SK-N-SH (cell line): ENCODE measurements around the gene NUCB1. TPM values are rescaled to one million over a fixed set of nuclear protein-coding genes. Genes with fewer than 3 reads are reported as not detected.

Experiments
- CTCF ChIA-PET: fragments of 300-600, 350-600 bp; formaldehyde crosslinking; extraction: SDS; loops from one replicate; lab custom pipeline; 2021; lab: Yijun Ruan, JAX
- POLR2A ChIA-PET: fragments of 350-600 bp; sonication (Branson Sonifier 250); formaldehyde crosslinking; extraction: SDS; loops from one replicate; lab custom pipeline; 2020; ENCODE audit warnings: antibody characterized with exemption, inconsistent platforms; lab: Yijun Ruan, JAX
- DNase-seq: peaks from one replicate; pipeline ENCODE4 v3.0.0; 2012
- H2AFZ ChIP-seq: fragments of 200-600 bp; sonication (generic); 2 replicates; pipeline ENCODE4 v1.8.1; 2016; ENCODE audit warnings: antibody characterized with exemption, mild to moderate bottlenecking, low read depth
- H3F3A ChIP-seq: fragments of 200-600 bp; sonication (generic); replicated peaks from 2 replicates; pipeline ENCODE3; 2016; ENCODE audit warnings: antibody characterized with exemption, mild to moderate bottlenecking; ENCODE audit not compliant: insufficient read depth
- H3K27ac ChIP-seq, 2 experiments: fragments of 200-500 bp in 1 of 2; fragments of 200-600 bp in 1 of 2; sonication (Bioruptor generic) in 1 of 2; sonication (generic), shearing (Covaris generic) in 1 of 2; 2 replicates each; pipeline versions ENCODE4 v1.5.1 to v1.6.1; 2014 to 2016; ENCODE audit warnings: low read depth in 2 of 2, inconsistent platforms in 1 of 2, low read length in 1 of 2, mild to moderate bottlenecking in 1 of 2, mixed read lengths in 1 of 2
- H3K27me3 ChIP-seq: fragments of 200-600 bp; sonication (generic), shearing (Covaris generic); 2 replicates; pipeline ENCODE4 v1.6.1; 2016; ENCODE audit warnings: mixed run types; ENCODE audit not compliant: insufficient read depth
- H3K36me3 ChIP-seq, 2 experiments: fragments of 200-500 bp in 1 of 2; fragments of 200-600 bp in 1 of 2; sonication (Bioruptor generic) in 1 of 2; sonication (generic) in 1 of 2; replicated peaks in 1 of 2; 2 replicates each; pipeline versions ENCODE3 to v1.5.1; 2014 to 2016; ENCODE audit warnings: low read length in 1 of 2, mild to moderate bottlenecking in 1 of 2; ENCODE audit not compliant: insufficient read depth in 2 of 2, control insufficient read depth in 1 of 2
- H3K4me1 ChIP-seq, 2 experiments: fragments of 200-500 bp in 1 of 2; fragments of 200-600 bp in 1 of 2; sonication (Bioruptor generic) in 1 of 2; sonication (generic), shearing (Covaris generic) in 1 of 2; 2 replicates each; pipeline versions ENCODE4 v1.5.1 to v1.6.1; 2014 to 2016; ENCODE audit warnings: low read depth in 1 of 2, low read length in 1 of 2, mixed run types in 1 of 2; ENCODE audit not compliant: insufficient read depth in 2 of 2, control insufficient read depth in 1 of 2
- H3K4me2 ChIP-seq: fragments of 200-600 bp; sonication (generic), shearing (Covaris generic); 2 replicates; pipeline ENCODE4 v1.6.1; 2017; ENCODE audit warnings: mixed run types
- H3K4me3 ChIP-seq, 2 experiments: fragments of 200-500 bp in 1 of 2; fragments of 200-600 bp in 1 of 2; sonication (Bioruptor generic) in 1 of 2; sonication (generic), shearing (Covaris generic) in 1 of 2; 2 replicates each; pipeline versions ENCODE4 v1.5.1 to v1.8.1; 2014 to 2016; ENCODE audit warnings: low read depth in 2 of 2, inconsistent platforms in 1 of 2, low read length in 1 of 2, mild to moderate bottlenecking in 1 of 2, mixed read lengths in 1 of 2, moderate library complexity in 1 of 2
- H3K79me2 ChIP-seq: fragments of 200-600 bp; sonication (generic); 2 replicates; pipeline ENCODE4 v1.8.1; 2017; ENCODE audit warnings: mild to moderate bottlenecking; ENCODE audit not compliant: insufficient read depth
- H3K9ac ChIP-seq: fragments of 200-600 bp; sonication (generic); 2 replicates; pipeline ENCODE4 v1.6.1; 2017; ENCODE audit warnings: mixed run types
- H3K9me2 ChIP-seq: fragments of 200-600 bp; sonication (generic); 2 replicates; pipeline ENCODE4 v1.6.1; 2017; ENCODE audit warnings: mixed run types
- H3K9me3 ChIP-seq: fragments of 200-600 bp; sonication (generic); 2 replicates; pipeline ENCODE4 v1.6.1; 2017; ENCODE audit warnings: mixed run types, mild to moderate bottlenecking, moderate library complexity
- H4K20me1 ChIP-seq: fragments of 200-600 bp; sonication (generic); 2 replicates; pipeline ENCODE4 v1.6.1; 2017; ENCODE audit warnings: mild to moderate bottlenecking, mixed run types; ENCODE audit not compliant: insufficient read depth
- ELF1 ChIP-seq: IDR thresholded peaks from 2 replicates; pipeline ENCODE4 v1.4.0; 2012
- EP300 ChIP-seq, 2 experiments: IDR thresholded peaks; 2 replicates each; pipeline versions ENCODE4 v1.4.0 to v1.6.1; 2012; ENCODE audit warnings: borderline replicate concordance in 1 of 2, low read depth in 1 of 2, low read length in 1 of 2
- EZH2phosphoT487 ChIP-seq: fragments of 200-600 bp; sonication (generic); IDR thresholded peaks from 2 replicates; pipeline ENCODE4 v1.6.1; 2017; ENCODE audit warnings: low read depth, mixed run types, mild to moderate bottlenecking, antibody characterized with exemption, moderate library complexity, borderline replicate concordance
- FOXJ3 ChIP-seq: sonication (generic); formaldehyde crosslinking; IDR thresholded peaks from 2 replicates; pipeline ENCODE4 v1.5.1; 2020; ENCODE audit warnings: mild to moderate bottlenecking, missing genetic modification reagents
- GATA2 ChIP-seq: sonication (generic); formaldehyde crosslinking; IDR thresholded peaks from 2 replicates; pipeline ENCODE4 v1.5.0; 2020; ENCODE audit warnings: mild to moderate bottlenecking, missing genetic modification reagents
- MEF2A ChIP-seq: IDR thresholded peaks from 2 replicates; pipeline ENCODE4 v1.4.0; 2012; ENCODE audit warnings: low read depth, borderline replicate concordance
- MXI1 ChIP-seq: IDR thresholded peaks from 2 replicates; pipeline ENCODE4 v1.6.1; 2012; ENCODE audit warnings: mild to moderate bottlenecking, low read depth, low read length, improper control_type of control experiment
- NRF1 ChIP-seq: IDR thresholded peaks from 2 replicates; pipeline ENCODE4 v1.6.1; 2012; ENCODE audit warnings: low read depth, mild to moderate bottlenecking, low read length
- POLR2AphosphoS5 ChIP-seq: IDR thresholded peaks from 2 replicates; pipeline ENCODE4 v1.6.1; 2012; ENCODE audit warnings: low read depth, low read length
- RCOR1 ChIP-seq: fragments of 150-350 bp; IDR thresholded peaks from 2 replicates; pipeline ENCODE4 v1.6.1; 2017; ENCODE audit warnings: antibody characterized with exemption, low read length
- RFX5 ChIP-seq: IDR thresholded peaks from 2 replicates; pipeline ENCODE4 v1.6.1; 2012; ENCODE audit warnings: mild to moderate bottlenecking, improper control_type of control experiment, low read length
- RXRA ChIP-seq: IDR thresholded peaks from 2 replicates; pipeline ENCODE4 v1.4.0; 2012; ENCODE audit warnings: low read depth, mild to moderate bottlenecking, borderline replicate concordance
- SIN3A ChIP-seq: IDR thresholded peaks from 2 replicates; pipeline ENCODE4 v1.6.1; 2012; ENCODE audit warnings: low read depth, mild to moderate bottlenecking, low read length, moderate library complexity, borderline replicate concordance
- TAF1 ChIP-seq: IDR thresholded peaks from 2 replicates; pipeline ENCODE4 v1.6.1; 2012; ENCODE audit warnings: low read depth, mild to moderate bottlenecking, low read length, moderate library complexity, borderline replicate concordance
- TCF12 ChIP-seq: IDR thresholded peaks from 2 replicates; pipeline ENCODE4 v1.4.0; 2012
- WGBS: methylation state at CpG from one replicate; pipeline ENCODE4 v1.1.6; 2017; ENCODE audit warnings: low lambda C conversion rate; 5-methylcytosine and 5-hydroxymethylcytosine counted together
- polyA plus RNA-seq, 3 experiments: library from polyadenylated mRNA; depleted of rRNA; stranded (reverse); fragments of >200 nt; gene quantifications; 2 replicates each; pipeline ENCODE4 v1.2.3, GENCODE V29; 2012
- TF ChIP-seq, protein P1 (sequence below): IDR thresholded peaks from 2 replicates; pipeline ENCODE4 v1.4.0; 2012; ENCODE audit warnings: low read depth, borderline replicate concordance
- TF ChIP-seq, protein P2 (sequence below): IDR thresholded peaks from 2 replicates; pipeline ENCODE4 v1.6.1; 2012; ENCODE audit warnings: mild to moderate bottlenecking, low read depth, low read length, moderate library complexity
- TF ChIP-seq, protein P3 (sequence below): IDR thresholded peaks from 2 replicates; pipeline ENCODE4 v1.4.0; 2012; ENCODE audit warnings: low read depth

NUCB1 gene
- polyA plus RNA-seq, 1 of the 3 experiments (the other 2 are of a cell fraction): 397 TPM

DNA sequence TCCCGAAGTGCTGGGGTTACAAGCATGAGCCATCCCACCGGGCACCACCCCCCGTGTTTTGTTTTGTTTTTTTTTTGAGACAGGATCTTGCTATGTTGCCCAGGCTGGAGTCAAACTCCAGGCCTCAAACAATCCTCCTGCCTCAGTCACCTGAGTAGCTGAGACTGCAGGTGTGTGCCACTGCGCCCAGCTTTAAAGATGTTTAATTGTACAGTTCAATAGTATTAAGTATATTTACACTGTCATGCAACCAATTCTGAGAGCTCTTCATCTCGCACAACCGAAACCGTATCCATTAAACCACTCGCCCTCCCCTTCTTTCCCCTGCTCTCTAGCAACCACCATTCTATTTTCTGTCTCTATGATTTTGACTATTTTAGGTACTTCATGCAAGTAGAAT lies 15.6 kb downstream of the NUCB1 start:
- no peaks in the 10 kb centered on the region for H3F3A ChIP-seq
- H3K79me2 ChIP-seq: no peaks in the 10 kb centered on the region
- POLR2A ChIA-PET: interaction anchor here (1.2 kb wide), 1 partner anchor 9 kb away, joined by 3 read pairs; no protein-coding TSS in a partner anchor
- no peaks in the 10 kb centered on the region for H3K9me3 ChIP-seq
- H3K9ac ChIP-seq: no peak overlapping the region
- TF ChIP-seq, protein P1, sequence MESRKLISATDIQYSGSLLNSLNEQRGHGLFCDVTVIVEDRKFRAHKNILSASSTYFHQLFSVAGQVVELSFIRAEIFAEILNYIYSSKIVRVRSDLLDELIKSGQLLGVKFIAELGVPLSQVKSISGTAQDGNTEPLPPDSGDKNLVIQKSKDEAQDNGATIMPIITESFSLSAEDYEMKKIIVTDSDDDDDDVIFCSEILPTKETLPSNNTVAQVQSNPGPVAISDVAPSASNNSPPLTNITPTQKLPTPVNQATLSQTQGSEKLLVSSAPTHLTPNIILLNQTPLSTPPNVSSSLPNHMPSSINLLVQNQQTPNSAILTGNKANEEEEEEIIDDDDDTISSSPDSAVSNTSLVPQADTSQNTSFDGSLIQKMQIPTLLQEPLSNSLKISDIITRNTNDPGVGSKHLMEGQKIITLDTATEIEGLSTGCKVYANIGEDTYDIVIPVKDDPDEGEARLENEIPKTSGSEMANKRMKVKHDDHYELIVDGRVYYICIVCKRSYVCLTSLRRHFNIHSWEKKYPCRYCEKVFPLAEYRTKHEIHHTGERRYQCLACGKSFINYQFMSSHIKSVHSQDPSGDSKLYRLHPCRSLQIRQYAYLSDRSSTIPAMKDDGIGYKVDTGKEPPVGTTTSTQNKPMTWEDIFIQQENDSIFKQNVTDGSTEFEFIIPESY: no peak
- TF ChIP-seq RCOR1: no peak
- TF ChIP-seq TAF1: no peak
- TF ChIP-seq POLR2AphosphoS5: no peak
- no peak for TF ChIP-seq NRF1
- TF ChIP-seq, protein P2, sequence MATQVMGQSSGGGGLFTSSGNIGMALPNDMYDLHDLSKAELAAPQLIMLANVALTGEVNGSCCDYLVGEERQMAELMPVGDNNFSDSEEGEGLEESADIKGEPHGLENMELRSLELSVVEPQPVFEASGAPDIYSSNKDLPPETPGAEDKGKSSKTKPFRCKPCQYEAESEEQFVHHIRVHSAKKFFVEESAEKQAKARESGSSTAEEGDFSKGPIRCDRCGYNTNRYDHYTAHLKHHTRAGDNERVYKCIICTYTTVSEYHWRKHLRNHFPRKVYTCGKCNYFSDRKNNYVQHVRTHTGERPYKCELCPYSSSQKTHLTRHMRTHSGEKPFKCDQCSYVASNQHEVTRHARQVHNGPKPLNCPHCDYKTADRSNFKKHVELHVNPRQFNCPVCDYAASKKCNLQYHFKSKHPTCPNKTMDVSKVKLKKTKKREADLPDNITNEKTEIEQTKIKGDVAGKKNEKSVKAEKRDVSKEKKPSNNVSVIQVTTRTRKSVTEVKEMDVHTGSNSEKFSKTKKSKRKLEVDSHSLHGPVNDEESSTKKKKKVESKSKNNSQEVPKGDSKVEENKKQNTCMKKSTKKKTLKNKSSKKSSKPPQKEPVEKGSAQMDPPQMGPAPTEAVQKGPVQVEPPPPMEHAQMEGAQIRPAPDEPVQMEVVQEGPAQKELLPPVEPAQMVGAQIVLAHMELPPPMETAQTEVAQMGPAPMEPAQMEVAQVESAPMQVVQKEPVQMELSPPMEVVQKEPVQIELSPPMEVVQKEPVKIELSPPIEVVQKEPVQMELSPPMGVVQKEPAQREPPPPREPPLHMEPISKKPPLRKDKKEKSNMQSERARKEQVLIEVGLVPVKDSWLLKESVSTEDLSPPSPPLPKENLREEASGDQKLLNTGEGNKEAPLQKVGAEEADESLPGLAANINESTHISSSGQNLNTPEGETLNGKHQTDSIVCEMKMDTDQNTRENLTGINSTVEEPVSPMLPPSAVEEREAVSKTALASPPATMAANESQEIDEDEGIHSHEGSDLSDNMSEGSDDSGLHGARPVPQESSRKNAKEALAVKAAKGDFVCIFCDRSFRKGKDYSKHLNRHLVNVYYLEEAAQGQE: no peak
- TF ChIP-seq TCF12: no peak
- TF ChIP-seq, protein P3, sequence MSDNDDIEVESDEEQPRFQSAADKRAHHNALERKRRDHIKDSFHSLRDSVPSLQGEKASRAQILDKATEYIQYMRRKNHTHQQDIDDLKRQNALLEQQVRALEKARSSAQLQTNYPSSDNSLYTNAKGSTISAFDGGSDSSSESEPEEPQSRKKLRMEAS: no peak
- TF ChIP-seq MXI1: no peak
- no peak for TF ChIP-seq MEF2A
- H3K4me2 ChIP-seq: no peak overlapping the region
- H3K4me3 ChIP-seq: no peak overlapping the region
- no peaks in the 10 kb centered on the region for H3K27me3 ChIP-seq
- H3K36me3 ChIP-seq: peaks cover 25 to 44% of the 10 kb centered on the region in 2 experiments
- DNase-seq: no peak
- WGBS: 85% methylated on average over 8 of the region's 8 CpGs
- CTCF ChIA-PET: no interaction called here
- H2AFZ ChIP-seq: no peak overlapping the region
- no peak overlapping the region for H3K27ac ChIP-seq
- no peaks in the 10 kb centered on the region for H4K20me1 ChIP-seq
- no peaks in the 10 kb centered on the region for H3K9me2 ChIP-seq
- H3K4me1 ChIP-seq: no peaks in the 10 kb centered on the region

DNA sequence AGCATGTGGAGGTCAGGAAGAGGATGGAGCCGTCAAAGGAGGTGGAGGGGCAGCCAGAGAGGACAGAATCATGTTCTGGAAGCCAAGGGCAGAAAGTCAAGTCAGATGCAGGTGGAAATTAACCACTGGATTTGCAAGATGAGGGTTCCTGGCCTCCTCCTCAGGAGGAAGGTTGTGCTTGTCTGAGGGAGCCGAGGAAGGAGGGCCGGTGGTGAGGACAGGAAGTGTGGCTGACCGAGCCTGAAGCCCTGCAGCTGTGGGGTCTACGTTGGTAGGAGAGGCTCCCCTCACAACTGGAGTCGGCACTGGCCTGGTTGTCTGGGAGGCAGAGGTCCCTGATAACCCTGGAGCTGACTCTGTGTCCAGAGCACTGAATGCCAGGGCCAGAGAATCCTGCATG lies 18.0 kb downstream of the NUCB1 start:
- Histone ChIP-seq H3F3A (no peaks in the 10 kb centered on the region), H3K79me2 (no peaks in the 10 kb centered on the region), H3K4me2 (no peak overlapping the region), H3K9me3 (no peaks in the 10 kb centered on the region), H3K4me3 (no peak overlapping the region), H3K27me3 (no peaks in the 10 kb centered on the region), H3K27ac (no peak overlapping the region), H3K9me2 (no peaks in the 10 kb centered on the region), H4K20me1 (no peaks in the 10 kb centered on the region), H2AFZ (no peak overlapping the region), H3K4me1 (no peaks in the 10 kb centered on the region), H3K36me3 (peaks cover 17 to 27% of the 10 kb centered on the region in 2 experiments), H3K9ac (no peak overlapping the region)
- TF ChIP-seq MEF2A (no peak), SIN3A (no peak), FOXJ3 (CRISPR knock-in tag) (no peak), ELF1 (no peak), RXRA (no peak), EZH2phosphoT487 (no peak), GATA2 (CRISPR knock-in tag) (no peak), TCF12 (no peak), RFX5 (no peak), EP300 (IDR thresholded peaks at IDR 0.05; ENCODE audit: borderline replicate concordance in 1 of 2, low read depth in 1 of 2, low read length in 1 of 2) (no peak)
- TF ChIP-seq, protein P1: no peak
- ChIA-PET POLR2A (no interaction called here), CTCF (no interaction called here)
- WGBS: 96% methylated on average over 6 of the region's 6 CpGs
- no peak for DNase-seq
